Peyer's patch (tissue), 4 donors: Measurements from ENCODE around the gene ARSI.

Source experiments
- CTCF ChIP-seq, 6 experiments: fragments of 450-650 bp in 4 of 6; fragments of 200-600 bp in 2 of 6; sonication (generic) in 1 of 6; IDR thresholded peaks; one replicate each; pipeline ENCODE4 v1.5.1; 2017 to 2019; ENCODE audit warnings: antibody characterized with exemption in 6 of 6, mild to moderate bottlenecking in 3 of 6, moderate library complexity in 1 of 6
- POLR2A ChIP-seq, 2 donors: fragments of 450-650 bp; IDR thresholded peaks; one replicate each; pipeline ENCODE4 v1.5.1; 2017; ENCODE audit warnings: antibody characterized with exemption in 2 of 2, mild to moderate bottlenecking in 2 of 2, moderate library complexity in 2 of 2

- TF ChIP-seq CTCF (IDR thresholded peaks at IDR 0.05) (no peak), POLR2A (IDR thresholded peaks at IDR 0.05) (no peak)
These were observed 7.5 kb upstream of the ARSI start for GRCh38 chr5:150310246-150310645.
